Measurements from ENCODE around the gene MYOZ2. TPM values are rescaled to one million over a fixed set of nuclear protein-coding genes. Genes with fewer than 3 reads are reported as not detected.
A peak's percentile ranks its signal among the peaks of the same experiment; 100 is the strongest.

MYOZ2 gene
- total RNA-seq, 1 donor from 2014 or later: 0.23 TPM

DNA sequence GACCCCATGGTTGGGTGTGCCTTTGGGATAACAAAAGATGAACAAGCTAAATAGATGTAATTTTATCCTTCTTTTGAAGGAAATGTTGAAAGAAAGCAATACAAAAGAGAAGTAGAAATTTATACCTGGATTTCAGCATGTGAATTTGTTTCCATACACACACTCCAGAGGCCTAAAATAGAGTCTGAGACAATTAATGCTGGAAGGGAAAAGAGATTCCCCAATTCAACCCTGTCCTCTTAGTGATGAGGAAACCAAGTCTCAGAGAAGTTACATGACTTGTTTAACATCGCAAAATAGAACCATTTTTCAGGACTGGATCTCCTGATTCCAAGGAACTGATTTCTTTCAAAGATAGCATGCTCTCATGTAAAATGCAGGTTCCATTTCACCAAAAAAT lies 37.3 kb upstream of the MYOZ2 start:
- no peak for DNase-seq
- Histone ChIP-seq H3K9me3 (no peaks in the 10 kb centered on the region), H3K4me1 (peaks cover 7% of the 10 kb centered on the region), H3K27me3 (no peaks in the 10 kb centered on the region), H3K36me3 (no peaks in the 10 kb centered on the region), H3K27ac (no peak overlapping the region), H3K4me3 (no peak overlapping the region)
- no peak for ATAC-seq
- TF ChIP-seq, protein P1, sequence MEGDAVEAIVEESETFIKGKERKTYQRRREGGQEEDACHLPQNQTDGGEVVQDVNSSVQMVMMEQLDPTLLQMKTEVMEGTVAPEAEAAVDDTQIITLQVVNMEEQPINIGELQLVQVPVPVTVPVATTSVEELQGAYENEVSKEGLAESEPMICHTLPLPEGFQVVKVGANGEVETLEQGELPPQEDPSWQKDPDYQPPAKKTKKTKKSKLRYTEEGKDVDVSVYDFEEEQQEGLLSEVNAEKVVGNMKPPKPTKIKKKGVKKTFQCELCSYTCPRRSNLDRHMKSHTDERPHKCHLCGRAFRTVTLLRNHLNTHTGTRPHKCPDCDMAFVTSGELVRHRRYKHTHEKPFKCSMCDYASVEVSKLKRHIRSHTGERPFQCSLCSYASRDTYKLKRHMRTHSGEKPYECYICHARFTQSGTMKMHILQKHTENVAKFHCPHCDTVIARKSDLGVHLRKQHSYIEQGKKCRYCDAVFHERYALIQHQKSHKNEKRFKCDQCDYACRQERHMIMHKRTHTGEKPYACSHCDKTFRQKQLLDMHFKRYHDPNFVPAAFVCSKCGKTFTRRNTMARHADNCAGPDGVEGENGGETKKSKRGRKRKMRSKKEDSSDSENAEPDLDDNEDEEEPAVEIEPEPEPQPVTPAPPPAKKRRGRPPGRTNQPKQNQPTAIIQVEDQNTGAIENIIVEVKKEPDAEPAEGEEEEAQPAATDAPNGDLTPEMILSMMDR (IDR thresholded peaks at IDR 0.05): no peak
- intact Hi-C loops (cut with DNase I): no loop called here

DNA sequence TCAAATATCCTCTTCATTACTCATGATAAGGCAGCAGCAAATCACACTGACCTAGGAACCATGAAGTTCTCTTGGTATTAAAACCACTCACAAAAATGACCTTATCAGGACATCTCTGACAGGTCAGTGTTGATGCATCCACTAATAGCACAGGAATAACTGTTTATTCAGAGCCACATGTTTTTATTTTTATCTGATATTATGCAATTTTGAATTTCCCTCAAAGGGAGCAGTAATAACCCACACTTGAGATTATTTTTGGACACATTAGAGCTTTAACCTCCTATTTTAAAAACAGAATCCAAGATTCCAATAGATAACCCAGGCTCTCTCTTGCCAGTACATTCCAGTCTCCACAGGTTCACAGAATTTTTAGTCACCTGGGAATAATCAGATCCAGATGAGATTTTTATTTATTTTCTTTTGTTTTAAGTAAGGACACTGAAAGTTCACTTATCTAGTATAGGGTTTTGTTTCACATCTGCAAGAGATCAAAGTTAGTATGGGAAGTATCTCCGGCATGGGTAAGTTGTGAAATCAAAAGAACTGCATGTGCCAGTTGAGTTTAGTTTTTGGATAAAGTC lies 36.3 kb upstream of the MYOZ2 start:
- intact Hi-C loops (cut with DNase I): no loop called here
- no peak for DNase-seq
- Histone ChIP-seq H3K27ac (no peak overlapping the region), H3K27me3 (no peaks in the 10 kb centered on the region), H3K4me3 (no peak overlapping the region), H3K4me1 (peaks cover 10% of the 10 kb centered on the region), H3K36me3 (no peaks in the 10 kb centered on the region), H3K9me3 (no peaks in the 10 kb centered on the region)
- no peak for ATAC-seq
- TF ChIP-seq, protein P1 (IDR thresholded peaks at IDR 0.05): no peak

GRCh38 chr4:119100655-119101054 lies 35.0 kb upstream of the MYOZ2 start:
- no peaks in the 10 kb centered on the region for H3K27me3 ChIP-seq
- TF ChIP-seq, protein P1 (IDR thresholded peaks at IDR 0.05): no peak
- H3K27ac ChIP-seq: no peak overlapping the region
- intact Hi-C loops (cut with DNase I): no loop called here
- no peak for DNase-seq
- ATAC-seq: peak; percentile 65
- no peaks in the 10 kb centered on the region for H3K36me3 ChIP-seq
- H3K9me3 ChIP-seq: no peaks in the 10 kb centered on the region
- H3K4me3 ChIP-seq: no peak overlapping the region
- H3K4me1 ChIP-seq: peaks cover 10% of the 10 kb centered on the region

- H3K9me3 ChIP-seq: no peaks in the 10 kb centered on the region
- intact Hi-C loops (cut with DNase I): no loop called here
- peak overlapping the region; percentile 52 for H3K27ac ChIP-seq
- H3K4me3 ChIP-seq: no peak overlapping the region
- H3K27me3 ChIP-seq: no peaks in the 10 kb centered on the region
- peaks cover 10% of the 10 kb centered on the region for H3K4me1 ChIP-seq
- DNase-seq (no peak), ATAC-seq (peak; percentile 94)
- TF ChIP-seq, protein P1 (IDR thresholded peaks at IDR 0.05): no peak
- no peaks in the 10 kb centered on the region for H3K36me3 ChIP-seq
These were observed 32.4 kb upstream of the MYOZ2 start for GRCh38 chr4:119103263-119103662.

- TF ChIP-seq, protein P1 (IDR thresholded peaks at IDR 0.05): no peak
- no peaks in the 10 kb centered on the region for H3K36me3 ChIP-seq
- ATAC-seq (no peak), DNase-seq (no peak)
- intact Hi-C loops (cut with DNase I): no loop called here
- no peak overlapping the region for H3K27ac ChIP-seq
- H3K9me3 ChIP-seq: no peaks in the 10 kb centered on the region
- H3K4me3 ChIP-seq: no peak overlapping the region
- no peaks in the 10 kb centered on the region for H3K27me3 ChIP-seq
- H3K4me1 ChIP-seq: peaks cover 10% of the 10 kb centered on the region
These were observed 30.9 kb upstream of the MYOZ2 start for GRCh38 chr4:119104644-119105273.

Measured in upper lobe of right lung (tissue), 1 donor.